Endometrial microvascular endothelial cells (primary cell): ENCODE data around the gene SNX15. TPM values are rescaled to one million over a fixed set of nuclear protein-coding genes. Genes with fewer than 3 reads are reported as not detected.
"Not testable (repeated sequence)": the region's sequence is repeated elsewhere in the genome, so short reads cannot be mapped to it uniquely, and the experiment has no call there.

Experiments used
- in situ Hi-C: cut with HindIII; loops from 2 replicates; pipeline ENCODE4 v1.10.0; 2017; ENCODE audit warnings: low sequenced_read_pairs, low pct_unique_long_range_greater_than_20kb; ENCODE audit errors: inconsistent ontology term
- total RNA-seq: library from RNA; depleted of rRNA; stranded (reverse); fragments of >200 nt; gene quantifications from one replicate; pipeline ENCODE4 v1.2.3, GENCODE V29; 2015; ENCODE audit errors: inconsistent ontology term

Gene SNX15
- total RNA-seq, 1 donor from 2014 or later, result 17.7 TPM

GRCh38 chr11:65013888-65014725 is 13.1 kb upstream of the SNX15 start, which contains the start of gene ARL2:
Gene ARL2, plus strand, starts transcription at chr11:65014160. Its CDS starts 48 bp downstream, at chr11:65014208.
- in situ Hi-C loops, result no loop called here

DNA sequence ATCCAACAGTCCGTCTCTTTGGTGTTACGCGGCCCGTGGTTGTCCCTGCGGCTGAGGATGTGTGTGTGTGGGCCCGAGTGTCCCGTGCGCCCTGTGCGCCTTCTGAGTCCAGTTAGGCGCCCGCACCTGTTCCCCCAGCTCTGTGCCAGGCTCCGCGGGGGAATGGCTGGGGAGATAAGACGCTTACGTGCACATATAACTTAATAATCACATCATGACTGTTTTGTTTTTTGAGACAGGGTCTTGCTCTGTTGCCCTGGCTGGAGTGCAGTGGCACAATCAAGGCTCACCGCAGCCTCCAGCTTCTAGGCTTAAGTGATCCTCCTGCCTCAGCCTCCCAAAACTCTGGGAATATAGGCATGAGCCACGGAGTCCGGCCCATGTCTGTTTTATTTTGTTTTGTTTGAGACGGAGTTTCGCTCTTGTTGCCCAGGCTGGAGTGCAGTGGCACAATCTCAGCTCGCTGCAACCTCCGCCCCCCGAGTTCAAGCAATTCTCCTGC is 12.5 kb upstream of the SNX15 start:
- in situ Hi-C loops, result no loop called here

GRCh38 chr11:65016705-65017104 is 10.5 kb upstream of the SNX15 start:
- in situ Hi-C loops, result no loop called here

DNA sequence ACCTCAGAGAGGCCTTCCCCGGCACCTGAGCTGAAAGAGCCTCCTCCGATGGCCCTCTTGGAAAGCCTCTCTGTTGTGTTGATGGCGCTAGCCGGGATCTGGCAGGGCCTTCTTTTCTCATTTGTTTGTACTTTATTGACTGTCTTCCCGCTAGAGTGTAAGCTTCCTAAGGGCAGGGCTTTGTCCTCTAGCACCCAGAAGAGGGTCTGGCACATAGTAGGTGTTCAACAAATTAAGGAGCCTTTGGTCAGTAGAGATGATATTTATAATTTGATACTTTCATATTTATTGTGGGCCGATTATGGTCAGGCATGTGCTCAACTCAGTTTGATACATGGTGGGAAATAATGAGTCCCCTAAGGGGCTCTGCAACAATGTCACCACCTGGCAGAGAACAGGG is 9.3 kb upstream of the SNX15 start:
- in situ Hi-C loops, result no loop called here

DNA sequence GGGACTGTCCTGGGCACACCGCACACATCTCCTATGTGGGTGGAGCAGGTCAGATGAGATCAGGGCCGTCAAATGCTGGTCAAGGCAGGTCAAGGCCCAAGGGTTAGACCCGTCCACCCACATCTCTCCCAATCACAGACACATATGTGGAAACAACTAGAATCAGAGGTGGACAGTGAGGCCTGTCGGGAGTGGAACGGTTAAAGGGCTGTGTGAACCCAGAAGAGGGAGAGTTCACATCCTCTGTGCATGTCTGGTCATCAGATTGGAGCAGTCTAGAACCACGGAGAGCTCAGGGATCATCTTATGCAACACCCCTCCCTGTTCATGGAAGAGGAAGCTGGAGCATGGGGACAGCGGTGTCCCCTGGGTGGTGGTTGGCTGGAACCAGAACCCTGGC is 7.4 kb upstream of the SNX15 start:
- in situ Hi-C loops, result no loop called here

DNA sequence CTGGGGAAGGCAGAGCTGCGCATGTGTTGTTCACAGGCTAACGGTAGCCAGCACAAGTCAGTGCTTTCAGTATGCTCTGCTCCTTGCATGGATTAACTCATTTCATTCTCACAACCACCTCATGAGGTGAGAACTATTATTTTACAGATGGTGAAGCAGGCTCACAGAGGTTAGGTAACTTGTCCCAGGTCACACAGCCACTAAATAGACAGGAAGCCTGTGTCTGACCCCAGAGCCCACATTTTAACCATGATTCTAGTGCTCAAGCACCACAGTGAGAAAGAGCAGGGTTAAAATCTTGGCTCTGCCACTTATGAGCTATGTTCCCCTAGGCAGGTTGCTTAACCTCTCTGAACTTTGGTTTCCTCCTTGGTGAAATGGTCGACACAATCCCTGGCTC is 6.2 kb upstream of the SNX15 start:
- in situ Hi-C loops, result no loop called here

GRCh38 chr11:65021509-65021908 is 5.7 kb upstream of the SNX15 start:
- in situ Hi-C loops, result no loop called here

GRCh38 chr11:65023502-65023901 is 3.7 kb upstream of the SNX15 start:
- in situ Hi-C loops, result not testable (repeated sequence)

DNA sequence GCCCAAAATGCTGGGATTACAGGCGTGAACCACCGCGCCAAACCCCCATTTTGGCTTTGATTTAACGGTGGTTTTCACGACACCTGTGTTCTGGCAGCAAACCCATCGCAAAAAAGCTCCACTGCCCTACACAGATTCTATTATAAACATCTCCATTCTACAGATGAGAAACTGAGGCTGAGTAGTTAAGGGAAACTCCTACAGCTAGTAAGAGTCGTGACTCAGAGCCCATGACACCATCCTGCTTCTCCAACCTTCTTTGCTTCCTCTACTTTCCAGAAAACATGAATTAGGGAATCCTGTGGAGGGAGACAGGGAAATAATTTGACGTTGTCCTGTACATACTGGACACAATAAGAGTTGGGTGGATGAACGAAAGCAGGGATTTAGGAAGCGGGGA is 429 bp upstream of the SNX15 start:
- in situ Hi-C loops, result no loop called here

DNA sequence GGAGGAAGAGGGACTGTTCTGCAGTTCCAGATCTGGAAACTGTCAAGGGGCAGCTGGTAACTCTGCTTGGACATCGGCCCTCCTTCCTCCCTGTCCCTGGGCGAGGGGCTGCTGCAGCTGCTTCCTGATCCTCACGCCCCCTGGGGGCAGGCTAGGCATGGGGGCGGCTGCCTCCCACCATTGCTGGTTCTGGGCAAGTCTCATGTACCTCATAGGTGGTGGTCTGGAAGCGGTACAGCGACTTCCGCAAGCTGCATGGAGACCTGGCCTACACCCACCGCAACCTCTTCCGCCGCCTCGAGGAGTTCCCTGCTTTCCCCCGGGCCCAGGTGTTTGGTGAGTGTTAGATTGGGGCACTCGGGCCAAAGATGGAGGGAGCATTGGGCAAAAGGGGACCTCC is 5.0 kb downstream of the SNX15 start:
- in situ Hi-C loops, result no loop called here

DNA sequence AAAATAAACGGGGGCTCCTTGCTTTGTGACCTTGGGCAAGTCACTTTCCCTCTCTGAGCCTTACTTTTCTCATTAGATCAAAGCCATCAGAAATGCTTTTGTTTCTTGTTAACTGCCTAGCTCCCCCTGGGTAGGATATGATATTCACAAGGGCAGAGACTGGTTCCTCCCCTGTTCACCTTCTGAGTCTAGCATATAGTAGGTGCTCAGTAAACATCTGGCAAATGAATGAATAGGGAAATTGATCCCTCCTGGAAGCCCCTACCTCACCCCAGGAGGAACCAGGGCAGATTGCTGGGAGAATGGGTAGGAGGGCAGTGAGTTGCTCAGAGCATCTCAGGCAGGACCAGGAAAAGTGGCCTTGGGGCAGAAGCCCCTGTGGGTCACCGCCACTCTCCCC is 7.2 kb downstream of the SNX15 start:
- in situ Hi-C loops, result no loop called here

- in situ Hi-C loops, result no loop called here
Observed at GRCh38 chr11:65035579-65035978, 8.3 kb downstream of the SNX15 start.

GRCh38 chr11:65036931-65037330 is 9.7 kb downstream of the SNX15 start:
- in situ Hi-C loops, result no loop called here

GRCh38 chr11:65040520-65040846 is 13.2 kb downstream of the SNX15 start:
- in situ Hi-C loops, result no loop called here

DNA sequence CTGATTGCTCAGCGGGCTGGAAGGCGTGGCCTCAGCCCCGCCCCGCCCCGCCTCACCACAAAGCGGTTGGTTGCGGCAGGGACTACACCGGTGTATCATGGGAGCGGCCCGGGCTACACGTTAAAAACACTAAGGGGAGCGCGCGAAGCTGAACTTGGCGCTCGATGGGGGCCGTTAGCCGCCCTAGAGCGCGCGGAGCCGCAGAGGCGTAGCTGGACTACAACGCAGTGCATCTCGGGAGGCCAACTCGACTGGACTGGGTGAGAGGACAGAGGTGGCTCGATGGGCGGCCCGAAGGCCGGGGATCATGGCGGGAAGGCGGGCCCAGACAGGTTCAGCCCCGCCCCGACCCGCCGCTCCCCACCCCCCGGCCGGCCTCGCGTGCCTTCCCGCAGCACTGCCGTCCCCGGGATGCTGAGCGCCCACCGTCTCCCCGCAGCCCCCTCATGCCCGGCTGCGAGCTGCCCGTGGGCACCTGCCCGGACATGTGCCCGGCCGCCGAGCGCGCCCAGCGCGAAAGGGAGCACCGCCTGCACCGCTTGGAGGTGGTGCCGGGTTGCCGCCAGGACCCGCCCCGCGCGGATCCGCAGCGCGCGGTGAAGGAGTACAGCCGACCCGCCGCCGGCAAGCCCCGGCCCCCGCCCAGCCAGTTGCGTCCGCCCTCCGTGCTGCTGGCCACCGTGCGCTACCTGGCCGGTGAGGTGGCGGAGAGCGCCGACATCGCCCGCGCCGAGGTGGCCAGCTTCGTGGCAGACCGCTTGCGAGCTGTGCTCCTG is 13.8 kb downstream of the SNX15 start, which contains the start of gene SAC3D1:
TSS of gene SAC3D1 (plus strand) at position 364 of the 776 bp plus-strand sequence. CDS start at position 447, 83 bp downstream.
- in situ Hi-C loops, result no loop called here

DNA sequence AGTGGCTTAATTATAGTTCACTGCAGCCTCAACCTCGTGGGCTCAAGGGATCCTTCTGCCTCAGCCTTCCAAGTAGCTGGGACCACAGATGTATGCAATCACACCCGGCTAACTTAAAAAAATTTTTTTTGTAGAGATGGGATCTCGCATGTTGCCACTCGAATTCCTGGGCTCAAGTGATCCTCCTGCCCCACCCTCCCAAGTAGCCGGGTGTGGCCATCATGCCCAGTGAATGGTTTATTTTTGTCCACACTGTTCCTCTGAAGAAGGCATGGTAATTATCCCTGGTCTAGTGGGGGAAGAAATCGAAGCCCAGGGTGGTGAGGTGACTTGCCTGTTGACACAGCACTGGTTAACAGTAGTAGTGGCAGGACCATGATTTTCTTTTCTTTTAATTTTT is 15.7 kb downstream of the SNX15 start:
- in situ Hi-C loops, result no loop called here

DNA sequence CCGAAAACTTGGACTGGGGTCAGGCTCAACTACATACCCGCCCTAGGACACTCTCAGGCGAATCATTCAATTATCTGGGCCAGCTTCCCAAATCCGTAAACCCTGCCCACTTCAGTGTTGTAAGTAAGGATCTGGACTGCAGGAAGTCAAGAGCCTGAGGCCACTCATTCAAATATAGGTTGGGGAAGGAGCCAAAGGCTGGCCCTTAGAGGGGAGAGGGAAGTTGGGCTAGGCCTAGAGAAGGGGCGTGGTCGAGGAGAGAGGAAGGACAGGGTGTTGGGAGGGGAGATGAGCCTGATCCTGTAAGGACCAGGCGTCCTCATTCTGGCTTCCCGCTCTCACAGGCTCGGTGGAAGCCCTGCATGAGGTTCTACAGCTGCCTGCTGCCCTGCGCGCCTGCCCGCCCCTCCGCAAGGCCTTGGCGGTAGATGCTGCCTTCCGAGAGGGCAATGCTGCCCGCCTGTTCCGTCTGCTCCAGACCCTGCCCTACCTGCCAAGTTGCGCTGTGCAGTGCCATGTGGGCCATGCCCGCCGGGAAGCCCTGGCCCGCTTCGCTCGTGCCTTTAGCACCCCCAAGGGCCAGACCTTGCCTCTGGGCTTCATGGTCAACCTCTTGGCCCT is 16.8 kb downstream of the SNX15 start:
- in situ Hi-C loops, result no loop called here

GRCh38 chr11:65045061-65045460 is 17.8 kb downstream of the SNX15 start:
- in situ Hi-C loops, result no loop called here

- in situ Hi-C loops, result no loop called here
Observed at GRCh38 chr11:65045728-65046127, 18.5 kb downstream of the SNX15 start.
